ENCODE results near the gene CYP2D6.
"Not testable (repeated sequence)": the region's sequence is repeated elsewhere in the genome, so short reads cannot be mapped to it uniquely, and the experiment has no call there.

CYP2D6 gene

GRCh38 chr22:42156598-42156997, 26.0 kb upstream of the CYP2D6 start:
- no peak for FAIRE-seq

GRCh38 chr22:42156121-42156520, 25.5 kb upstream of the CYP2D6 start:
- FAIRE-seq: no peak

- FAIRE-seq: no peak
These were observed 24.5 kb upstream of the CYP2D6 start for GRCh38 chr22:42155053-42155543.

- FAIRE-seq: no peak
These were observed 23.9 kb upstream of the CYP2D6 start for GRCh38 chr22:42154293-42155052.

- no peak for FAIRE-seq
These were observed 22.2 kb upstream of the CYP2D6 start for GRCh38 chr22:42152661-42153270.

- no peak for FAIRE-seq
These were observed 21.5 kb upstream of the CYP2D6 start for GRCh38 chr22:42151924-42152635.

GRCh38 chr22:42150727-42151590, 20.3 kb upstream of the CYP2D6 start:
- FAIRE-seq: no peak

GRCh38 chr22:42149798-42150197, 19.2 kb upstream of the CYP2D6 start:
- FAIRE-seq: not testable (repeated sequence)

- no peak for FAIRE-seq
These were observed 14.6 kb upstream of the CYP2D6 start for GRCh38 chr22:42145175-42145574.

GRCh38 chr22:42143859-42144822, 13.5 kb upstream of the CYP2D6 start:
- not testable (repeated sequence) for FAIRE-seq

GRCh38 chr22:42142771-42143461, 12.3 kb upstream of the CYP2D6 start:
- no peak for FAIRE-seq

GRCh38 chr22:42141307-42142057, 10.9 kb upstream of the CYP2D6 start:
- FAIRE-seq: not testable (repeated sequence)

GRCh38 chr22:42140153-42140552, 9.5 kb upstream of the CYP2D6 start:
- not testable (repeated sequence) for FAIRE-seq

- FAIRE-seq: not testable (repeated sequence)
These were observed 8.9 kb upstream of the CYP2D6 start for GRCh38 chr22:42139508-42139907.

GRCh38 chr22:42138972-42139371, 8.4 kb upstream of the CYP2D6 start:
- no peak for FAIRE-seq

- no peak for FAIRE-seq
These were observed 7.6 kb upstream of the CYP2D6 start for GRCh38 chr22:42138122-42138770.

GRCh38 chr22:42135688-42136087, 5.1 kb upstream of the CYP2D6 start:
- FAIRE-seq: not testable (repeated sequence)

GRCh38 chr22:42134100-42135020, 3.8 kb upstream of the CYP2D6 start:
- no peak for FAIRE-seq
